Lower lobe of right lung (tissue), 2 donors: Measurements from ENCODE around the gene EIF5AL1. TPM values are rescaled to one million over a fixed set of nuclear protein-coding genes. Genes with fewer than 3 reads are reported as not detected.
"Not testable (repeated sequence)": the region's sequence is repeated elsewhere in the genome, so short reads cannot be mapped to it uniquely, and the experiment has no call there.

Source experiments
- ATAC-seq, 2 donors: fragments of 200-7000 bp; cut with Tn5 transposase; one replicate each; pipeline ENCODE4 v1.9.1; 2020 to 2022; ENCODE audit warnings: mild to moderate bottlenecking in 2 of 2, moderate library complexity in 2 of 2
- DNase-seq: peaks from one replicate; pipeline ENCODE4 v3.0.0-alpha.2; 2020
- H3K27ac ChIP-seq: fragments of 200-600 bp; one replicate; pipeline ENCODE4 v1.8.0; 2022
- H3K27me3 ChIP-seq: fragments of 200-600 bp; one replicate; pipeline ENCODE4 v1.8.0; 2022; ENCODE audit warnings: low read depth
- H3K36me3 ChIP-seq: fragments of 200-600 bp; one replicate; pipeline ENCODE4 v1.8.0; 2022; ENCODE audit warnings: mild to moderate bottlenecking
- H3K4me1 ChIP-seq: fragments of 200-600 bp; one replicate; pipeline ENCODE4 v1.8.0; 2022
- H3K4me3 ChIP-seq: fragments of 200-600 bp; one replicate; pipeline ENCODE4 v1.8.0; 2022; ENCODE audit warnings: mild to moderate bottlenecking
- H3K9me3 ChIP-seq: fragments of 200-600 bp; one replicate; pipeline ENCODE4 v1.8.0; 2022
- CTCF ChIP-seq: fragments of 200-600 bp; IDR thresholded peaks from one replicate; pipeline ENCODE4 v1.8.0; 2022; ENCODE audit warnings: antibody characterized with exemption, mild to moderate bottlenecking
- intact Hi-C: fragments of 100-400 bp; cut with DNase I; formaldehyde crosslinking; loops from one replicate; pipeline ENCODE4 v1.11.0; 2022
- total RNA-seq: library from RNA; stranded (reverse); fragmentation: NEBNext Ultra II Directional; extraction: Animal tissue kit (Norgen Biotek cat#: 25700); gene quantifications from one replicate; pipeline ENCODE4 v1.2.1, GENCODE V29; 2021
- donor health status: DM: no; HTN: yes; CAD: no; lungs with severe emphysema.

The EIF5AL1 gene
- total RNA-seq, 1 donor from 2014 or later: not detected

GRCh38 chr10:79507440-79508167 lies 4.7 kb upstream of the EIF5AL1 start:
- H3K27ac ChIP-seq: no peak overlapping the region
- intact Hi-C loops: no loop called here
- peak in 1 of 2 donors; percentile 14 for ATAC-seq
- no peaks in the 10 kb centered on the region for H3K4me1 ChIP-seq
- TF ChIP-seq CTCF: no peak
- H3K27me3 ChIP-seq: no peaks in the 10 kb centered on the region
- DNase-seq: no peak
- H3K4me3 ChIP-seq: no peak overlapping the region
- no peaks in the 10 kb centered on the region for H3K9me3 ChIP-seq
- no peaks in the 10 kb centered on the region for H3K36me3 ChIP-seq

GRCh38 chr10:79508245-79508644 lies 4.1 kb upstream of the EIF5AL1 start:
- H3K4me3 ChIP-seq, H3K4me1 ChIP-seq, intact Hi-C loops, ATAC-seq, H3K36me3 ChIP-seq, H3K27me3 ChIP-seq, H3K27ac ChIP-seq, H3K9me3 ChIP-seq, DNase-seq: not testable (repeated sequence)

- intact Hi-C loops, H3K27ac ChIP-seq, H3K9me3 ChIP-seq, H3K4me1 ChIP-seq, DNase-seq, H3K4me3 ChIP-seq, H3K36me3 ChIP-seq, H3K27me3 ChIP-seq: not testable (repeated sequence)
- ATAC-seq: peak; percentile 74 to 77
These were observed 2.9 kb upstream of the EIF5AL1 start for GRCh38 chr10:79509306-79509933.

GRCh38 chr10:79509934-79510508 lies 2.3 kb upstream of the EIF5AL1 start:
- H3K4me1 ChIP-seq, H3K27ac ChIP-seq, DNase-seq, H3K36me3 ChIP-seq, H3K27me3 ChIP-seq, H3K4me3 ChIP-seq, intact Hi-C loops, H3K9me3 ChIP-seq: not testable (repeated sequence)
- ATAC-seq: peak; percentile 65 to 78

GRCh38 chr10:79516532-79517205 lies 4.3 kb downstream of the EIF5AL1 start:
- H3K27me3 ChIP-seq, H3K9me3 ChIP-seq, intact Hi-C loops, ATAC-seq, H3K4me3 ChIP-seq, DNase-seq, H3K36me3 ChIP-seq, H3K4me1 ChIP-seq, H3K27ac ChIP-seq: not testable (repeated sequence)

- H3K4me1 ChIP-seq, H3K36me3 ChIP-seq, H3K27me3 ChIP-seq, H3K9me3 ChIP-seq, ATAC-seq, DNase-seq, H3K4me3 ChIP-seq, H3K27ac ChIP-seq, intact Hi-C loops: not testable (repeated sequence)
These were observed 5.2 kb downstream of the EIF5AL1 start for GRCh38 chr10:79517567-79517966.

GRCh38 chr10:79521751-79522150 lies 9.4 kb downstream of the EIF5AL1 start:
- H3K9me3 ChIP-seq, H3K4me3 ChIP-seq, H3K27ac ChIP-seq, H3K36me3 ChIP-seq, H3K27me3 ChIP-seq, intact Hi-C loops, H3K4me1 ChIP-seq, DNase-seq: not testable (repeated sequence)
- peak; percentile 10 to 32 for ATAC-seq

- DNase-seq, H3K9me3 ChIP-seq, H3K4me3 ChIP-seq, H3K27me3 ChIP-seq, H3K36me3 ChIP-seq, H3K4me1 ChIP-seq, intact Hi-C loops, H3K27ac ChIP-seq: not testable (repeated sequence)
- ATAC-seq: peak in 1 of 2 donors; percentile 40
These were observed 10.1 kb downstream of the EIF5AL1 start for GRCh38 chr10:79522464-79522863.

GRCh38 chr10:79523157-79523853 lies 11.0 kb downstream of the EIF5AL1 start:
- H3K9me3 ChIP-seq, H3K4me3 ChIP-seq, H3K27me3 ChIP-seq, H3K4me1 ChIP-seq, H3K36me3 ChIP-seq, DNase-seq, intact Hi-C loops, H3K27ac ChIP-seq: not testable (repeated sequence)
- ATAC-seq: peak in 1 of 2 donors; percentile 34

GRCh38 chr10:79525049-79525710 lies 12.8 kb downstream of the EIF5AL1 start:
- H3K4me1 ChIP-seq, H3K27ac ChIP-seq, H3K36me3 ChIP-seq, DNase-seq, ATAC-seq, H3K4me3 ChIP-seq, intact Hi-C loops, H3K27me3 ChIP-seq, H3K9me3 ChIP-seq: not testable (repeated sequence)

- DNase-seq, H3K9me3 ChIP-seq, H3K27ac ChIP-seq, intact Hi-C loops, H3K4me1 ChIP-seq, H3K27me3 ChIP-seq, ATAC-seq, H3K4me3 ChIP-seq, H3K36me3 ChIP-seq: not testable (repeated sequence)
These were observed 15.9 kb downstream of the EIF5AL1 start for GRCh38 chr10:79528261-79528660.
